GM21717 (cell line): ENCODE data around the gene TRAF3.

Source experiments
- ATAC-seq: cut with Tn5 transposase; IDR thresholded peaks from one replicate; pipeline ENCODE4 v1.9.1; 2021; ENCODE audit warnings: mild to moderate bottlenecking, moderate library complexity; ENCODE audit not compliant: unreplicated experiment

TRAF3 gene

DNA sequence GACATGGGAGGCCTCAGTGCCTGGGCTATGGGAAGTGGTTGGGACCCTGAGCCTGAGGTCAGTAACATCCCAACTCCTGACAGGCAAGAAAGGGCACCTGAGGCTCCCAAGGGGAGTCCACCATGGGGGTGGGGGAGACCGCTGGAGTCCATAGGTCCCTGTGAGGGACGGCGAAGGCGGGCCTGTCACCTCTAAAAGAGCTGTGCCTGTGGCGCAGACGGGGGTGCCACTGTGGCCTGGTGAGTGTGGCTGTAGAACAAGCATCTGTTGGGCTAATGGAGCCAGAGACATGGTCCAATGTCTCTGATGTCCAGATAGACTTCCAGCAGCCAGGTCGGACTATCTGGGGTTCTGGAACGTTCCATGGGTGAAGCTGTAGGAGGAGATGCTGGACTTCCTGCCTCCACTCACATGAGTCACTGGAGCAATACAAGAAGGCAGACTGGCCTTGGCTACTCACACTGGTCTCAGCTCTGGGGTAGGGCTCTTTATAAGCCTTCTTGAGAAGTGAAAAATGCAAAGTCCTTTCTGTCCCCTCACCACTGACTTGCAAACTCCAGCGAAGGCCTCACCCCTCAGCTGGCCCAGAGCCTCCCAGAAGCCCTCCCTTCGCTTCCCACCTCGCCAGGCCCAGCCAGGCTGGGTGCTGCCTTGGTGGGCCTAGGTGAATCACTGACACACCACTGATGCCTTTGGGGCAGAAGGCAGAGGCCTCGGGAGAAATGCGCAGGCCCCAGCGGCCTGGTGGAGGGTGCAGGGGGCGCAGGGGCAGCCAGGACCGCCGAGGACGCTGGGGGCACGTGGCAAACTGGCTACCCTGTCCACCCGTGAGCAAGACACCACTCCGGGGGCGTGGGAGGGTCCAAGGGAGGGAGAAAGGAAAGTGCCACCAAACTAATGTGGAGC, 1.1 kb upstream of the TRAF3 start:
- no peak for ATAC-seq

DNA sequence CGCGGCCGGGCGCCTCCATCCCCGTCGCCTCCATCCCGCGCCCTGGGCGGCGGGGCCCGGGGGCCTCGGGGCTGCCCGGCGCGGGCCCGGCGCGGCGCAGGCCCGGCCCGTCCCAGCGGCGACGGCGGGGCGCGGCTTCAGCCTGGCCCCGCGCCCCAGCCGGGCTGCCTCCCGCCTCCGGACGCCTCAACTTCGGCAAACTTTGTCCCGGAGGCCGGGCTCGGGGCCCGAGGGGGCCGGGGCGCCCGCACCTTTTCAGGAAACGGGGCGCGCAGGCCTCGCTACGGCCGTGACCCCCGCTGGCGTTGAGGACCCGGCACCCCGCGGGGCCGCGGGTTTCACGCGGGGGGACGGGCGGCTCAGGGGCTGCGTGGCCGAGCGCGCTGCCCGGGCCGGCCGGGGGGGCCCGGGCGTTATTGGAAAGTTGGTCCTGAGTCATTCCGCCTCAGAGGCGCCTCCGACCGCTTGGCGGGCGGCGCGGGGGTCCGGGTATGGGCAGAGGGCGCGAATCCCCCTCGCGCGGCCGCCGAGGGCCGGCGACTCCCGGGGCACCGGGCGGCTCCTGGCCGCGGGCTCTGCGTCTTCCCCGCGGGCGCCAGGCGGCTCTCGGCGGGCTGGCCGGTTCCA, 575 bp downstream of the TRAF3 start:
- peak; percentile 5 for ATAC-seq

- no peak for ATAC-seq
These were observed 1.3 kb downstream of the TRAF3 start for GRCh38 chr14:102778338-102779083.

- no peak for ATAC-seq
These were observed 1.8 kb downstream of the TRAF3 start for GRCh38 chr14:102779084-102779462.

- ATAC-seq = no peak
These were observed 2.5 kb downstream of the TRAF3 start for GRCh38 chr14:102779574-102780315.

- no peak for ATAC-seq
These were observed 3.8 kb downstream of the TRAF3 start for GRCh38 chr14:102781063-102781462.

- ATAC-seq = no peak
These were observed 5.7 kb downstream of the TRAF3 start for GRCh38 chr14:102782974-102783373.

DNA sequence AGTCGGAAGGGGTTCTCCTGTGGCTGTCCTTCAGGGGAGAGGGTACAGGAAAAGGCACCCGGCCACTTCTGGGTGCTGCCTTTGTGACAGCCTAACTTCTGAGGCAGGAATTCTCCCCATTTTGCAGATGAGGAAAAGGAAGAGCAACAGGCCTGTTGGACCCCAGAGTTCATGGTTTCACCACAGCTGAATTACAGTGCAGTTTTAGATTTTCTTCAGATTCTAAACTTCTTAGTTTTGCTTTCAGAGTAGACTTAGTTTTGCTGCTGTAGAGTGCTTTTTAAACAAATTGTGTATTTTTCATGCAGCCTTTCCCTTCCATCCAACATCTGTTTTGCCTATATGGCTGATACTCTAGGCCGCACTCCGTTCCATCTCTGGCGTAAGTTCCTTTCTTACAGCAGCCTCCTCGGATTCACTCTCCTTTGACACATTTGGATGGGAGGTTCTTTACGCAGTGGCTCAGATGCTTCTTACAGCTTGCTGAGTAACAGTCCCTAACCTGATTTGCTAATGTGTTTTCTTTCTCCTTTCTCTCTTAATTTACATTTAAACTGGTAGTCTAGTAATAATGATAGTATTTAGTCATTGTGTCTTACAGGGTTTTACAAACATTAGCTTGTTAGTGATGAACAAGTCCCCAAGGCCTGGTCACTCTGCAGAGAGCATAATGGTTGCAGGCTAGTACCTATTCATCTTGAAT, 7.8 kb downstream of the TRAF3 start:
- no peak for ATAC-seq

GRCh38 chr14:102785595-102785963, 8.3 kb downstream of the TRAF3 start:
- ATAC-seq = no peak

DNA sequence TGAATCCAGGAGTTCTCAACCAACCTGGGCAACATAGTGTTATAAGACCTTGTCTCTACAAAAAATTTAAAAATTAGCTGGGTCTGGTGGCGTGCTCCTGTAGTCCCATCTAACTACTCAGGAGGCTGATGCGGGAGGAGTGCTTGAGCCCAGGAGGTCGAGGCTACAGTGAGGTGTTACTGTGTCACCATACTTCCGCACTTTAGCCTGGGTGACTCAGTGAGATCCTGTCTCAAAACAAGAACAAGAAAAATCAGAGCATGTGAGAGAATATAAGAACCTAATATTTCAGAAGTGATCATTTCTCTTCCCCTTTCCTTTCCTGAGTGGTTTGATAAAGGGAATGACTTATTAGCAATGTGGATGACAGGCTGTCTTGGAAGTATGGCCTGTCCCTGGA, 9.5 kb downstream of the TRAF3 start:
- no peak for ATAC-seq

DNA sequence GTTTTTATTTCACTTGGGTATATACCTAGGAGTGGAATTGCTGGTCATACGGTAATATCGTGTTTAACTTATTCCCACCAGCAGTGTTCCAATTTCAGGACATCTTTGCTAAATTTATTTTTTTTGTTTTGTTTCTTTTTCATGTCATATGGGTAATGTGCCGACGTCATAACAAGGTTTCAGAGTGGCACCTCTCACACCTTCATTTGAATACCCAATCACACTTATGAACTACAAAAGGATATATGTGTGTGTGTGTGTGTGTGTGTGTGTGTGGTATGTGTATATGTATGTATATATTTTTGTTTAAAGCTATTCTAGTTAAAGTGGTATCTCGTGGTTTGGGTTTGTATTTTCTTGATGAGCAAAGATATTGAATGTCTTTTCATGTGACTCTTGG, 12.1 kb downstream of the TRAF3 start:
- ATAC-seq = no peak

DNA sequence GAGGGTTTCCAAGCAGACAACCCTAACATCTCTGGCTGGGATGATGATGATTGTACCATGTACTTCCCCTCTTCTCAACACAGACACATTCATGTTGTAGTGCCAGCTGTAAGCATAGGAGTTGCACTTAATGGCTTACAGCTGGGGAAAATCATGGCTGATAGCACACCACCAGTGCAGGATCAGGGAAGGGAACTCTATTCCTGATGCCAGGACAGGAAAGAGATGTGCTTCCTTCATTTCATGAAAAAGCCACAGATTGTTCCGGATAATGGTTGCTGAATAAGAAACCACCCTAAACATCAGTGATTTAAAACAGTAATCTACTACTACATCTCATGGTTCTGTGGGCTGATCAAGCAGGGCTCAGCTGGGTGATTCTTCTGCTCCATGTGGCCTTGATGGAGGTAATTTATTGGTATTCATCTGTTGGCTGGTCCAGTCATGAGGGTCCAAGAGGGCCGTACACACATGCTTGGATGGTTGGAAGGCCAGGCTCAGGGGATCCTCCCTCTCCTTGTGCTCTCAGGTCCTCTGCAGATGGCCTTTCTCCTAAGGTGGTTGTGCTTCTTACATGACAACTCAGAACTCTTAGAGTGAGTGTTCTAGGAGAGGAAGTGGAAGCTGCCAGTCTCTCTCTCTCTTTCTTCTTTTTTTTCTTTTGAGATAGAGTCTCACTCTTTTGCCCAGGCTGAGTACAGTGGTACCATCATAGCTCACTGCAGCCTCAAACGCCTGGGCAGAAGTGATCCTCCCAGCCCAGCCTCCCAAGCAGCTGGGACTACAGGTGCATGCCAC, 16.5 kb downstream of the TRAF3 start:
- ATAC-seq = no peak

DNA sequence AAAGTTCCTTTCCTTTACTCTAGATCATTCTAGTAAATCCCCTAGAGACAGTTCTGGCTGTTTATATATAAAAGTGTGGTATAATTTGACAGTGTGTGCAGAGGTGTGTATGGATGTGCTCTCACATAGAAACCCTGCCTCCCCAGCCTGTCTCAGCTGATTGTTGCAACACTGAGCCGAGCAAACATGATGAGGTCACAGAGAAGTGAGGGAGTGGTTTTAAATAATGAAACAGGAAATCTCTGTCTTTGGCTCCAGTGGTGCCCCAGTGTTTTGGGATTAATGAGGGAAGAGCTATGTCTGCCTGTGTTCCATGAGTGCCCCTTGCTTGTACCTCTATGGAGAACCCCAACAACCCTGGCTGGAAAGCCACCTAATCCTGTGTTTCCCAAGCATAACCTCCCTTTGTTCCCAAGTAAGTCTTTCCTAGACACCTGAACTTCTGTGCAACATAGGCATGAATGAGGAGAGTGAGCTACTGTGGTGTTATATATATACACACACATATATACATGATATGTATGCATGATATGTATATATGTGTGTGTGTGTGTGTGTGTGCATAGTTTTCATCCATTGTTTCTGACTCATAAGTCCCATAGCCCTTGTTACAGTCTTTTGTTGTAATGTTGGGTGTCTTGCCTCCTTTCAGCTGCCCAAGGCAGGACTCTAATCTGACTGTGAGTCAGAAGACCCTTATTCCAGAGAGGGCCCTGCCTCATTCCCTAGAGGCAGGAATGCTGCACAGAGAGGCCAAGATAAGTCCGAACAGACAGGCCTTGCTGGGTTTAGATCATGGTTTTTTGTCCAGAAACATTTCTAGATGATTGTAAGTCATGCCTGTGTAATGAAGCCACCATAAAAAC, 18.0 kb downstream of the TRAF3 start:
- no peak for ATAC-seq

DNA sequence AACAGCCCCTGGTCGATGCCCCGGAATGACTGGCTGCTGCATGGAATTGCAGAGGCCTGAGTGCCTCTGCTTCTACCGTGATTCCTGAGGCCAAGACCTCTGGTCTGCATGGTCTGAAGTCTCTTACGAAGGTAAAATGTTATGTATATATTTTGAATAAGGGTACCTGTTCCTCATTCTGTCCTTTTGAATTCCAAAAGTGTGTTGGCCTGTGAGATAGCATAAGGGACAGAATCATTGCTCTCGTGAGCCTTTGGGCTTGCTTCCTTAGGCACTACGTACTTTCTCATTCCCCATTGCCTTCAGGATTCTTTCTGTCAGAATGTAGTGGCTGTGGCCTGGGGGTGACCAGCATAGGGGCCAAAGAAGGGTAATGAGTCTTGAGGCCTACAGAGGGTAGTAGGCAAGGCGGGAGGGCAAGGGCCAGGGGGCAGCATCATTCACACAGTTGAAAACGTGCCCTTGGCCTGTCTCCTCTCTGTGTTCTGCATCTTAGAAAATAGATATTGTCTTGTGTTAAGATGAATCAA, 19.5 kb downstream of the TRAF3 start:
- ATAC-seq = no peak

DNA sequence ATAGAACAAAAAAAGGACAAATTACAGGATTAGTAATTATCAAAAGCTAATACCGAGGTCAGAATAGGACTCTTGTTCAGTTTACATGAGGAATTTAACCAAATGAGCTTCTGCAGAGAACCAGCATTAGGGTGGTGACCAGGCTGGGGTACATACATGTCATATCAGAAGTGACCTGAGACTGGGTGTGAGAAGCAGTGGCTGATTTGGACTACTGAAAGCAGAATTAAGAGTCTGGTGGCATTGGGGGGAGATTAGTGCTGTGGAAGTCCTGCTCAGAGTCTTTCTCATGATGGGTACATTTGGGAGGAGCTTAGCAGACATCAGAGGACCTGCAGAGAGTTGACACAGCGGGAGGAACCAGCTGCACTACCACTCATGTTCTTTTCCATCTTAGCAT, 21.7 kb downstream of the TRAF3 start:
- ATAC-seq = no peak

- ATAC-seq = no peak
These were observed 22.7 kb downstream of the TRAF3 start for GRCh38 chr14:102799684-102800562.

DNA sequence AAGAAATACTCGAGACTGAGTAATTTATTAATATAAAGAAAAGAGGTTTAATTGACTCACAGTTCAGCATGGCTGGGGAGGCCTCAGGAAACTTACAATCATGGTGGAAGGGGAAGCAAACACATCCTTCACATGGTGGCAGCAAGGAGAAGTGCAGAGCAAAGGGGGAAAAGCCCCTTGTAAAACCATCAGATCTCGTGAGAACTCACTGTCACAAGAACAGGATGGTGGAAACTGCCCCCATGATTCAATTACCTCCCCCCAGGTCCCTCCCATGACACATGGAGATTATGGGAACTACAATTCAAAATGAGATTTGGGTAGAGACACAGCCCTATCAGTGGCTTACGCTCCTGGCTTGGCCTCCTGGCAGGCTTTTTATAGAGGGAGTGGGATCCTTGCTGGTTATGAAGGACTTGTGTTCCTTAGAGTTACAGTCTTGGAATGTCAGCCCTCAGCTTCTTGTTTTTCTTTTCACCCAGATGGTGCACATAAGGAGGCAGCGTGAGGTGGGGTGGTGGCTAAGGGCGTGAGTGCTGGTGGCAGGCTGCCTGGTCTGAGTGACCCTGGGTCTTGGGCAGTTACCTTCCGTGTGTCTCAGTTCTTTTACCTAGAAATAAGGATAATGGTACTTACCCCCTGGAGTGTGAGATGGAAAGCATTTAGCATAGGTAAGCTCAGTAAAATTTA, 25.7 kb downstream of the TRAF3 start:
- ATAC-seq = no peak
